H1 (cell line): Measurements from ENCODE around the gene CNIH1. TPM values are rescaled to one million over a fixed set of nuclear protein-coding genes. Genes with fewer than 3 reads are reported as not detected.

Experiments used
- CTCF ChIA-PET: fragments of 300-600 bp; sonication (Branson Sonifier 250); formaldehyde crosslinking; loops from one replicate; lab custom pipeline; 2021; ENCODE audit not compliant: partially characterized antibody; lab: Charles Lee
- POLR2A ChIA-PET: fragments of 300-600 bp; sonication (Branson Sonifier 250); formaldehyde crosslinking; loops from one replicate; lab custom pipeline; 2021; ENCODE audit warnings: inconsistent platforms; ENCODE audit not compliant: partially characterized antibody; lab: Charles Lee
- DNase-seq, 2 experiments: peaks; one replicate each; pipeline versions ENCODE4 v3.0.0 to v3.0.0-alpha.2; 2010 to 2022; ENCODE audit warnings: low spot score in 2 of 2, low read depth in 1 of 2, mixed read lengths in 1 of 2
- FAIRE-seq: peaks from 2 replicates; lab custom pipeline; 2011; peaks lifted over from hg19 to GRCh38; lab: Jason Lieb, UNC
- H2AFZ ChIP-seq: 2 replicates; pipeline ENCODE4 v1.8.1; 2012; ENCODE audit warnings: low read length, inconsistent platforms
- H2AK5ac ChIP-seq: 2 replicates; pipeline ENCODE4 v1.6.1; 2013; ENCODE audit warnings: low read depth, low read length
- H2BK120ac ChIP-seq: replicated peaks from 2 replicates; pipeline ENCODE3; 2013; ENCODE audit warnings: low read depth, low read length, inconsistent platforms
- H2BK12ac ChIP-seq: 2 replicates; pipeline ENCODE4 v1.6.1; 2013; ENCODE audit warnings: low read depth, low read length
- H2BK15ac ChIP-seq: 2 replicates; pipeline ENCODE4 v1.6.1; 2013; ENCODE audit warnings: low read length
- H2BK20ac ChIP-seq: 2 replicates; pipeline ENCODE4 v1.6.1; 2013; ENCODE audit warnings: low read length
- H2BK5ac ChIP-seq: 2 replicates; pipeline ENCODE4 v1.6.1; 2013; ENCODE audit warnings: low read depth, low read length
- H3K14ac ChIP-seq: 2 replicates; pipeline ENCODE4 v1.6.1; 2013; ENCODE audit warnings: inconsistent platforms; ENCODE audit not compliant: insufficient read length
- H3K18ac ChIP-seq: 2 replicates; pipeline ENCODE4 v1.6.1; 2013; ENCODE audit warnings: low read length; ENCODE audit errors: extremely low read depth
- H3K23ac ChIP-seq: 2 replicates; pipeline ENCODE4 v1.6.1; 2013; ENCODE audit warnings: inconsistent platforms; ENCODE audit not compliant: insufficient read length
- H3K23me2 ChIP-seq: 2 replicates; pipeline ENCODE4 v1.6.1; 2013; ENCODE audit warnings: low read depth, low read length
- H3K27ac ChIP-seq: 2 replicates; pipeline ENCODE4 v1.6.1; 2011; ENCODE audit warnings: low read depth, low read length, inconsistent platforms
- H3K27me3 ChIP-seq, 4 experiments: replicated peaks in 1 of 4; 1 replicate in 1 of 4; 2 replicates in 3 of 4; pipeline versions ENCODE4 v1.6.1 to v1.8.1; 2011 to 2013; ENCODE audit warnings: low read length in 3 of 4, mild to moderate bottlenecking in 3 of 4, inconsistent platforms in 2 of 4, mixed read lengths in 2 of 4, moderate library complexity in 1 of 4; ENCODE audit not compliant: control insufficient read depth in 3 of 4, insufficient read depth in 3 of 4; ENCODE audit errors: extremely low read depth in 1 of 4
- H3K36me3 ChIP-seq, 4 experiments: 2 replicates each; pipeline versions ENCODE4 v1.6.1 to v1.8.1; 2011 to 2013; ENCODE audit warnings: mild to moderate bottlenecking in 4 of 4, low read length in 3 of 4, moderate library complexity in 2 of 4, control low read depth in 1 of 4, inconsistent platforms in 1 of 4; ENCODE audit not compliant: insufficient read depth in 4 of 4, control insufficient read depth in 2 of 4
- H3K4ac ChIP-seq: replicated peaks from 2 replicates; pipeline ENCODE3; 2013; ENCODE audit warnings: low read length, low read depth, mixed read lengths, inconsistent platforms; ENCODE audit not compliant: insufficient read length
- H3K4me1 ChIP-seq, 4 experiments: replicated peaks in 1 of 4; 1 replicate in 1 of 4; 2 replicates in 3 of 4; pipeline versions ENCODE4 v1.6.1 to v1.8.1; 2011 to 2013; ENCODE audit warnings: low read length in 3 of 4, inconsistent platforms in 2 of 4, mixed read lengths in 1 of 4; ENCODE audit not compliant: insufficient read depth in 4 of 4, control insufficient read depth in 3 of 4
- H3K4me2 ChIP-seq, 2 experiments: 2 replicates each; pipeline versions ENCODE4 v1.6.1 to v1.8.1; 2011 to 2013; ENCODE audit warnings: low read depth in 2 of 2, low read length in 2 of 2, control low read depth in 1 of 2, inconsistent platforms in 1 of 2, mild to moderate bottlenecking in 1 of 2; ENCODE audit not compliant: insufficient read depth in 1 of 2
- H3K4me3 ChIP-seq, 4 experiments: fragments of 200-600, 300-600 bp in 1 of 4; sonication (generic), shearing (Covaris generic), sonication (Bioruptor Twin) in 1 of 4; 2 replicates each; pipeline versions ENCODE4 v1.5.1 to v1.8.1; 2011 to 2016; ENCODE audit warnings: low read length in 4 of 4, low read depth in 3 of 4, control low read depth in 2 of 4, inconsistent platforms in 2 of 4, mild to moderate bottlenecking in 2 of 4, mixed read lengths in 1 of 4, moderate library complexity in 1 of 4; ENCODE audit not compliant: insufficient read depth in 2 of 4; ENCODE audit errors: extremely low read depth in 1 of 4
- H3K56ac ChIP-seq: replicated peaks from 2 replicates; pipeline ENCODE3; 2013; ENCODE audit warnings: low read depth, mild to moderate bottlenecking, mixed read lengths, low read length, inconsistent platforms; ENCODE audit not compliant: insufficient read length
- H3K79me1 ChIP-seq: 2 replicates; pipeline ENCODE4 v1.6.1; 2013; ENCODE audit warnings: low read depth, low read length, control low read depth
- H3K79me2 ChIP-seq, 2 experiments: 2 replicates each; pipeline versions ENCODE4 v1.6.1 to v1.8.1; 2012 to 2013; ENCODE audit warnings: low read length in 2 of 2, mild to moderate bottlenecking in 2 of 2, inconsistent platforms in 1 of 2; ENCODE audit not compliant: insufficient read depth in 2 of 2, control insufficient read depth in 1 of 2
- H3K9ac ChIP-seq, 4 experiments: replicated peaks in 1 of 4; 1 replicate in 1 of 4; 2 replicates in 3 of 4; pipeline versions ENCODE4 v1.6.1 to v1.8.1; 2011 to 2013; ENCODE audit warnings: low read depth in 3 of 4, low read length in 3 of 4, control low read depth in 2 of 4, mild to moderate bottlenecking in 2 of 4, moderate library complexity in 2 of 4, inconsistent platforms in 1 of 4; ENCODE audit errors: extremely low read depth in 1 of 4
- H3K9me3 ChIP-seq, 2 experiments: 2 replicates each; pipeline versions ENCODE4 v1.6.1 to v1.8.1; 2012 to 2013; ENCODE audit warnings: mild to moderate bottlenecking in 2 of 2, moderate library complexity in 2 of 2, control low read depth in 1 of 2, inconsistent platforms in 1 of 2, low read depth in 1 of 2, low read length in 1 of 2, mixed read lengths in 1 of 2; ENCODE audit not compliant: insufficient read depth in 2 of 2
- H4K20me1 ChIP-seq, 2 experiments: replicated peaks in 1 of 2; 2 replicates each; pipeline versions ENCODE3 to v1.8.1; 2011 to 2013; ENCODE audit warnings: inconsistent platforms in 2 of 2, low read length in 2 of 2, mild to moderate bottlenecking in 1 of 2; ENCODE audit not compliant: insufficient read depth in 2 of 2, control insufficient read depth in 1 of 2
- H4K5ac ChIP-seq: 2 replicates; pipeline ENCODE4 v1.6.1; 2013; ENCODE audit warnings: low read length, low read depth, mixed read lengths, inconsistent platforms; ENCODE audit not compliant: insufficient read length
- H4K8ac ChIP-seq: 2 replicates; pipeline ENCODE4 v1.8.0; 2013; ENCODE audit warnings: mild to moderate bottlenecking, moderate library complexity, low read length, inconsistent platforms; ENCODE audit not compliant: insufficient read depth; ENCODE audit errors: extremely low read depth
- H4K91ac ChIP-seq: replicated peaks from 2 replicates; pipeline ENCODE3; 2013; ENCODE audit warnings: low read length, mixed read lengths, inconsistent platforms; ENCODE audit not compliant: insufficient read length
- EP300 ChIP-seq, 2 experiments: IDR thresholded peaks; 1 replicate in 1 of 2; 2 replicates in 1 of 2; pipeline ENCODE4 v1.6.1; 2011 to 2012; ENCODE audit warnings: low read depth in 2 of 2, low read length in 2 of 2, mild to moderate bottlenecking in 2 of 2, borderline replicate concordance in 1 of 2, inconsistent platforms in 1 of 2, moderate library complexity in 1 of 2
- KDM1A ChIP-seq: fragments of 200-600, 300-600 bp; sonication (generic); IDR thresholded peaks from 2 replicates; pipeline ENCODE4 v1.7.1; 2016; ENCODE audit warnings: mild to moderate bottlenecking, low read length, borderline replicate concordance
- NRF1 ChIP-seq: IDR thresholded peaks from 2 replicates; pipeline ENCODE4 v1.6.1; 2011; ENCODE audit warnings: mild to moderate bottlenecking, low read depth, low read length, improper control_type of control experiment
- POU5F1 ChIP-seq: IDR thresholded peaks from 2 replicates; pipeline ENCODE4 v1.6.1; 2011; ENCODE audit warnings: low read depth, mild to moderate bottlenecking, low read length, moderate library complexity
- RAD21 ChIP-seq, 2 experiments: IDR thresholded peaks in 1 of 2; conservative IDR thresholded peaks in 1 of 2; 2 replicates each; pipeline ENCODE4 v1.6.1; 2011; ENCODE audit warnings: low read depth in 2 of 2, low read length in 2 of 2, improper control_type of control experiment in 1 of 2, inconsistent platforms in 1 of 2, mild to moderate bottlenecking in 1 of 2, moderate library complexity in 1 of 2
- SIX5 ChIP-seq: IDR thresholded peaks from 2 replicates; pipeline ENCODE4 v1.6.1; 2011; ENCODE audit warnings: mild to moderate bottlenecking, low read depth, low read length
- SP4 ChIP-seq: IDR thresholded peaks from 2 replicates; pipeline ENCODE4 v1.6.1; 2012; ENCODE audit warnings: low read length, inconsistent platforms
- SUZ12 ChIP-seq: fragments of 200-600 bp; sonication (generic); IDR thresholded peaks from 2 replicates; pipeline ENCODE4 v1.6.1; 2012; ENCODE audit warnings: mild to moderate bottlenecking, inconsistent platforms, low read length, moderate library complexity, mixed read lengths
- WGBS, 2 experiments: shearing (Covaris generic) in 1 of 2; methylation state at CpG; one replicate each; pipeline versions ENCODE4 v1.1.6 to v1.1.7; 2013 to 2015; ENCODE audit warnings: low lambda C conversion rate in 2 of 2, mixed read lengths in 2 of 2, inconsistent platforms in 1 of 2, low coverage in 1 of 2, missing lambda C conversion rate in 1 of 2; ENCODE audit not compliant: insufficient replicate concordance in 2 of 2, insufficient coverage in 1 of 2, insufficient read length in 1 of 2; ENCODE audit errors: extremely low coverage in 1 of 2, missing lambda C conversion rate in 1 of 2; 5-methylcytosine and 5-hydroxymethylcytosine counted together
- polyA plus RNA-seq, 7 experiments: library from polyadenylated mRNA; depleted of rRNA in 3 of 7; stranded (reverse) in 5 of 7; unstranded in 2 of 7; fragments of >200 nt in 5 of 7; fragments of 200-250 nt in 2 of 7; gene quantifications; 1 replicate in 5 of 7; 2 replicates in 1 of 7; 4 replicates in 1 of 7; pipeline versions ENCODE4 v1.2.1 to v1.2.3, GENCODE V29; 2011 to 2013; ENCODE audit warnings: missing spikeins in 2 of 7, mixed read lengths in 2 of 7
- total RNA-seq: library from RNA; stranded (reverse); fragmentation: NEBNext Ultra II Directional; extraction: Animal tissue kit (Norgen Biotek cat#: 25700); gene quantifications from 2 replicates; pipeline ENCODE4 v1.2.1, GENCODE V29; 2021

The CNIH1 gene
- total and polyA plus RNA-seq, 2 of the 8 experiments (the other 6 are each of a cell fraction or from before 2014, with no cell fraction given) = 119 to 333 TPM

- no peak for FAIRE-seq
- Histone ChIP-seq H2BK15ac (no peak overlapping the region), H3K79me1 (no peaks in the 10 kb centered on the region), H2BK120ac (no peak overlapping the region), H2AK5ac (no peak overlapping the region), H3K23ac (no peak overlapping the region)
- CTCF ChIA-PET = interaction anchor here (0.6 to 1.1 kb wide), 3 partner anchors 10 to 365 kb away, joined by 3 to 4 read pairs (median 3); no protein-coding TSS in a partner anchor
- TF ChIP-seq EP300 (IDR thresholded peaks at IDR 0.05; ENCODE audit: borderline replicate concordance in 1 of 2, low read depth in 2 of 2, low read length in 2 of 2) (no peak), NRF1 (no peak), POU5F1 (no peak), SP4 (no peak), SUZ12 (no peak), SIX5 (no peak), KDM1A (no peak), RAD21 (IDR thresholded peaks at IDR 0.05 in 1 of 2, conservative IDR thresholded peaks at IDR 0.05 in 1 of 2; ENCODE audit: low read depth in 2 of 2, low read length in 2 of 2) (no peak)
- TF ChIP-seq, all 59 proteins: peak for 0
- H4K8ac ChIP-seq = no peak overlapping the region
- no peaks in the 10 kb centered on the region for H3K27me3 ChIP-seq
- no peaks in the 10 kb centered on the region for H3K9me3 ChIP-seq
- H2AFZ ChIP-seq = no peak overlapping the region
- H3K4me2 ChIP-seq = no peak overlapping the region
- no peak overlapping the region for H3K14ac ChIP-seq
- no peak overlapping the region for H3K27ac ChIP-seq
- no peak overlapping the region for H2BK5ac ChIP-seq
- no peak overlapping the region for H3K4ac ChIP-seq
- H3K36me3 ChIP-seq = peaks cover 0 to 7% (median 4%) of the 10 kb centered on the region in 4 experiments; a peak in 4 of 8 replicates
- H3K18ac ChIP-seq = no peak overlapping the region
- DNase-seq = no peak
- H3K4me3 ChIP-seq = no peak overlapping the region
- H3K23me2 ChIP-seq = no peaks in the 10 kb centered on the region; the same call in 1 of the 2 replicates
- H4K5ac ChIP-seq = no peak overlapping the region
- no peak overlapping the region for H3K56ac ChIP-seq
- no peaks in the 10 kb centered on the region for H3K79me2 ChIP-seq
- no peaks in the 10 kb centered on the region for H4K20me1 ChIP-seq
- H2BK12ac ChIP-seq = no peak overlapping the region
- 85% methylated on average over 1 of the region's 1 CpG; no CpG with 5 or more reads in 1 of the 2 experiments for WGBS, 2 experiments
- H3K4me1 ChIP-seq = no peaks in the 10 kb centered on the region
- H4K91ac ChIP-seq = no peak overlapping the region
- H2BK20ac ChIP-seq = no peak overlapping the region
- H3K9ac ChIP-seq = no peak overlapping the region
- POLR2A ChIA-PET = no interaction called here
Observed at GRCh38 chr14:54410215-54410614, 31.0 kb downstream of the CNIH1 start.
